K562 (cell line): Measurements from ENCODE around the gene CCM2. TPM values are rescaled to one million over a fixed set of nuclear protein-coding genes. Genes with fewer than 3 reads are reported as not detected.
A peak's percentile ranks its signal among the peaks of the same experiment; 100 is the strongest.

Experiments
- ATF3 ChIP-seq, 2 experiments: fragments of 450-650 bp in 1 of 2; sonication (generic) in 1 of 2; formaldehyde crosslinking in 1 of 2; IDR thresholded peaks in 1 of 2; conservative IDR thresholded peaks in 1 of 2; 2 replicates each; pipeline versions ENCODE4 v1.6.1 to v1.8.1; 2016 to 2023; ENCODE audit warnings: mild to moderate bottlenecking in 2 of 2, moderate library complexity in 2 of 2, inconsistent platforms in 1 of 2, missing genetic modification reagents in 1 of 2
- C11orf30 ChIP-seq: fragments of 450-650 bp; IDR thresholded peaks from 2 replicates; pipeline ENCODE4 v1.6.1; 2016; ENCODE audit warnings: low read depth, mild to moderate bottlenecking
- CHAMP1 ChIP-seq: fragments of 450-650 bp; IDR thresholded peaks from 2 replicates; pipeline ENCODE4 v1.6.1; 2016; ENCODE audit warnings: mild to moderate bottlenecking
- CREM ChIP-seq: IDR thresholded peaks from 2 replicates; pipeline ENCODE4 v1.6.1; 2014; ENCODE audit warnings: antibody characterized with exemption, low read depth
- ETV5 ChIP-seq: sonication (generic); formaldehyde crosslinking; IDR thresholded peaks from 2 replicates; pipeline ENCODE4 v1.4.0; 2020; ENCODE audit warnings: low read depth, mild to moderate bottlenecking, missing genetic modification reagents
- FOXA3 ChIP-seq, 2 experiments: fragments of 450-650 bp in 1 of 2; sonication (generic) in 1 of 2; formaldehyde crosslinking; IDR thresholded peaks in 1 of 2; conservative IDR thresholded peaks in 1 of 2; 2 replicates each; pipeline versions ENCODE4 v1.4.0 to v1.8.0; 2020 to 2022; ENCODE audit warnings: mild to moderate bottlenecking in 2 of 2, missing genetic modification reagents in 1 of 2
- HDAC3 ChIP-seq: fragments of 450-650 bp; IDR thresholded peaks from 2 replicates; pipeline ENCODE4 v1.6.1; 2018; ENCODE audit warnings: borderline replicate concordance, mild to moderate bottlenecking, moderate library complexity; ENCODE audit not compliant: partially characterized antibody
- HNRNPH1 ChIP-seq: fragments of 200-400 bp; formaldehyde crosslinking; optimal IDR thresholded peaks from 2 replicates; pipeline ENCODE3; 2017; ENCODE audit warnings: low read depth, mild to moderate bottlenecking, low read length, moderate library complexity
- IRF1 ChIP-seq: sonication (generic); formaldehyde crosslinking; IDR thresholded peaks from 2 replicates; pipeline ENCODE4 v1.8.0; 2022; ENCODE audit warnings: missing genetic modification reagents, mild to moderate bottlenecking, borderline replicate concordance
- JUN ChIP-seq, 2 experiments: sonication (generic) in 1 of 2; formaldehyde crosslinking in 1 of 2; IDR thresholded peaks; 2 replicates each; pipeline versions ENCODE4 v1.6.1 to v1.8.0; 2012 to 2022; ENCODE audit warnings: borderline replicate concordance in 2 of 2, mild to moderate bottlenecking in 2 of 2, improper control_type of control experiment in 1 of 2, low read depth in 1 of 2, low read length in 1 of 2, missing genetic modification reagents in 1 of 2
- MTA3 ChIP-seq: fragments of 450-650 bp; formaldehyde crosslinking; IDR thresholded peaks from 2 replicates; pipeline ENCODE4 v1.6.1; 2017; ENCODE audit warnings: mild to moderate bottlenecking, borderline replicate concordance
- NR2F6 ChIP-seq: fragments of 450-650 bp; formaldehyde crosslinking; IDR thresholded peaks from 2 replicates; pipeline ENCODE4 v1.4.0; 2020; ENCODE audit warnings: mild to moderate bottlenecking
- PHB2 ChIP-seq: fragments of 450-650 bp; IDR thresholded peaks from 2 replicates; pipeline ENCODE4 v1.6.1; 2017; ENCODE audit warnings: low read depth
- PHF21A ChIP-seq: fragments of 450-650 bp; IDR thresholded peaks from 2 replicates; pipeline ENCODE4 v1.6.1; 2017; ENCODE audit warnings: low read depth, borderline replicate concordance
- POLR2A ChIP-seq: fragments of 450-650 bp; conservative IDR thresholded peaks from 2 replicates; pipeline ENCODE4 v1.6.1; 2016
- POLR2H ChIP-seq: IDR thresholded peaks from 2 replicates; pipeline ENCODE4 v1.6.1; 2016; ENCODE audit warnings: missing genetic modification characterization, low read depth, mild to moderate bottlenecking, control low read depth, missing compliant biosample characterization, moderate library complexity
- PTRF ChIP-seq: fragments of 450-650 bp; IDR thresholded peaks from 2 replicates; pipeline ENCODE4 v1.6.1; 2016; ENCODE audit warnings: mild to moderate bottlenecking, missing genetic modification characterization, missing compliant biosample characterization
- RB1 ChIP-seq: fragments of 450-650 bp; IDR thresholded peaks from 2 replicates; pipeline ENCODE4 v1.6.1; 2017; ENCODE audit warnings: low read depth, mild to moderate bottlenecking
- RFX1 ChIP-seq: fragments of 450-650 bp; IDR thresholded peaks from 2 replicates; pipeline ENCODE4 v1.6.1; 2016; ENCODE audit warnings: mild to moderate bottlenecking, moderate library complexity
- SP1 ChIP-seq: sonication (generic); formaldehyde crosslinking; IDR thresholded peaks from 2 replicates; pipeline ENCODE4 v1.8.1; 2022; ENCODE audit warnings: mild to moderate bottlenecking, missing genetic modification reagents
- TAL1 ChIP-seq: fragments of 450-650 bp; IDR thresholded peaks from 2 replicates; pipeline ENCODE4 v1.6.1; 2016; ENCODE audit warnings: mild to moderate bottlenecking
- ZFX ChIP-seq: sonication (generic); formaldehyde crosslinking; IDR thresholded peaks from 2 replicates; pipeline ENCODE4 v1.8.0; 2022; ENCODE audit warnings: mild to moderate bottlenecking, missing genetic modification reagents, moderate library complexity
- ZNF316 ChIP-seq: fragments of 450-650 bp; IDR thresholded peaks from 2 replicates; pipeline ENCODE4 v1.6.1; 2016
- ZNF551 ChIP-seq: fragments of 250-450 bp; sonication (Bioruptor Pico); IDR thresholded peaks from 2 replicates; pipeline ENCODE4 v1.5.0; 2021; ENCODE audit warnings: mild to moderate bottlenecking, moderate library complexity
- ZNF589 ChIP-seq: fragments of 200-800 bp; sonication (Bioruptor generic); IDR thresholded peaks from 2 replicates; pipeline ENCODE4 v1.6.1; 2016; ENCODE audit warnings: low read depth, missing genetic modification characterization, missing compliant biosample characterization
- ZNF707 ChIP-seq: fragments of 250-450 bp; sonication (Bioruptor Pico); conservative IDR thresholded peaks from 2 replicates; pipeline ENCODE4 v1.8.0; 2022; ENCODE audit warnings: inconsistent platforms, mild to moderate bottlenecking, moderate library complexity
- polyA plus RNA-seq, 8 experiments: library from polyadenylated mRNA; depleted of rRNA in 4 of 8; stranded (reverse) in 5 of 8; unstranded in 3 of 8; fragments of >200 nt; fragmentation: Nextera tagmentation in 2 of 8; fragmentation: Illumina TruSeq in 1 of 8; extraction: Ambion mirVana in 2 of 8; extraction: Trizol in 1 of 8; gene quantifications; 2 replicates each; pipeline versions ENCODE4 v1.2.1 to v1.2.3, GENCODE V29; 2011 to 2014; ENCODE audit warnings: inconsistent platforms in 1 of 8, missing spikeins in 1 of 8
- total RNA-seq, 7 experiments: library from RNA; depleted of rRNA in 6 of 7; stranded (reverse); fragments of >200 nt in 6 of 7; fragmentation: Illumina TruSeq in 2 of 7; extraction: Trizol in 2 of 7; gene quantifications; 2 replicates each; pipeline versions ENCODE4 v1.2.1 to v1.2.3, GENCODE V29; 2011 to 2021; ENCODE audit warnings: low replicate concordance in 1 of 7

The CCM2 gene
- total and polyA plus RNA-seq, 9 of the 15 experiments (the other 6 are each of a cell fraction or from before 2014, with no cell fraction given): 0.41 to 38.6 (median 25.9) TPM

- no peak for TF ChIP-seq ZNF589 (CRISPR knock-in tag)
- TF ChIP-seq POLR2H (tag): peak; percentile 74
- TF ChIP-seq RB1: no peak
- TF ChIP-seq HNRNPH1: no peak
- TF ChIP-seq ZNF316: no peak
- TF ChIP-seq JUN (IDR thresholded peaks at IDR 0.05; ENCODE audit: borderline replicate concordance, low read depth, low read length): no peak
- no peak for TF ChIP-seq JUN (CRISPR knock-in tag; IDR thresholded peaks at IDR 0.05; ENCODE audit: borderline replicate concordance)
- TF ChIP-seq ZFX (CRISPR knock-in tag): peak; percentile 39
- TF ChIP-seq PTRF (tag): no peak
- TF ChIP-seq IRF1 (CRISPR knock-in tag): no peak
- no peak for TF ChIP-seq ZNF551 (CRISPR knock-in tag)
- TF ChIP-seq C11orf30: no peak
- no peak for TF ChIP-seq ATF3 (IDR thresholded peaks at IDR 0.05)
- no peak for TF ChIP-seq ATF3 (CRISPR knock-in tag; conservative IDR thresholded peaks at IDR 0.05)
- TF ChIP-seq HDAC3: no peak
- TF ChIP-seq NR2F6 (CRISPR knock-in tag): no peak
- no peak for TF ChIP-seq PHF21A
- TF ChIP-seq TAL1: no peak
- no peak for TF ChIP-seq ZNF707 (CRISPR knock-in tag)
- peak; percentile 70 for TF ChIP-seq CREM
- peak; percentile 87 for TF ChIP-seq POLR2A
- no peak for TF ChIP-seq PHB2
- no peak for TF ChIP-seq RFX1
- no peak for TF ChIP-seq ETV5 (CRISPR knock-in tag)
- TF ChIP-seq SP1: peak; percentile 86
- TF ChIP-seq MTA3: no peak
- TF ChIP-seq FOXA3 (CRISPR knock-in tag; conservative IDR thresholded peaks at IDR 0.05 in 1 of 2, IDR thresholded peaks at IDR 0.05 in 1 of 2): no peak
- no peak for TF ChIP-seq CHAMP1
These were observed 532 bp upstream of the CCM2 start (continued) for GRCh38 chr7:44999245-45000092.
